Ovary (tissue), 3 donors: ENCODE data around the gene MS4A4A.
"Not testable (repeated sequence)": the region's sequence is repeated elsewhere in the genome, so short reads cannot be mapped to it uniquely, and the experiment has no call there.

Source experiments
- CTCF ChIP-seq, 3 donors: fragments of 450-650 bp in 2 of 3; fragments of 200-600 bp in 1 of 3; IDR thresholded peaks; one replicate each; pipeline versions ENCODE4 v1.5.1 to v1.8.0; 2016 to 2022; ENCODE audit warnings: antibody characterized with exemption in 3 of 3, mild to moderate bottlenecking in 1 of 3
- POLR2A ChIP-seq: fragments of 450-650 bp; IDR thresholded peaks from one replicate; pipeline ENCODE4 v1.6.1; 2017; ENCODE audit warnings: antibody characterized with exemption, mild to moderate bottlenecking, moderate library complexity
- donor health status: DM: no; HTN: no; CAD: no.

GRCh38 chr11:60301884-60302283 is 21.4 kb downstream of the MS4A4A start:
- TF ChIP-seq CTCF (IDR thresholded peaks at IDR 0.05); POLR2A: not testable (repeated sequence)
